Measurements from ENCODE around the gene KIF16B. TPM values are rescaled to one million over a fixed set of nuclear protein-coding genes. Genes with fewer than 3 reads are reported as not detected.
"Not testable (repeated sequence)": the region's sequence is repeated elsewhere in the genome, so short reads cannot be mapped to it uniquely, and the experiment has no call there.

Gene KIF16B
- total RNA-seq, 1 donor from 2014 or later: 14.2 TPM

GRCh38 chr20:16267526-16267925, 305.7 kb downstream of the KIF16B start:
- TF ChIP-seq, protein P1, sequence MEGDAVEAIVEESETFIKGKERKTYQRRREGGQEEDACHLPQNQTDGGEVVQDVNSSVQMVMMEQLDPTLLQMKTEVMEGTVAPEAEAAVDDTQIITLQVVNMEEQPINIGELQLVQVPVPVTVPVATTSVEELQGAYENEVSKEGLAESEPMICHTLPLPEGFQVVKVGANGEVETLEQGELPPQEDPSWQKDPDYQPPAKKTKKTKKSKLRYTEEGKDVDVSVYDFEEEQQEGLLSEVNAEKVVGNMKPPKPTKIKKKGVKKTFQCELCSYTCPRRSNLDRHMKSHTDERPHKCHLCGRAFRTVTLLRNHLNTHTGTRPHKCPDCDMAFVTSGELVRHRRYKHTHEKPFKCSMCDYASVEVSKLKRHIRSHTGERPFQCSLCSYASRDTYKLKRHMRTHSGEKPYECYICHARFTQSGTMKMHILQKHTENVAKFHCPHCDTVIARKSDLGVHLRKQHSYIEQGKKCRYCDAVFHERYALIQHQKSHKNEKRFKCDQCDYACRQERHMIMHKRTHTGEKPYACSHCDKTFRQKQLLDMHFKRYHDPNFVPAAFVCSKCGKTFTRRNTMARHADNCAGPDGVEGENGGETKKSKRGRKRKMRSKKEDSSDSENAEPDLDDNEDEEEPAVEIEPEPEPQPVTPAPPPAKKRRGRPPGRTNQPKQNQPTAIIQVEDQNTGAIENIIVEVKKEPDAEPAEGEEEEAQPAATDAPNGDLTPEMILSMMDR (conservative IDR thresholded peaks at IDR 0.05; ENCODE audit: low read depth, low read length): no peak
- no peak overlapping the region for H3K4me3 ChIP-seq (ENCODE audit: low read depth, low read length)
- no peak for DNase-seq (ENCODE audit: low read depth)

GRCh38 chr20:16265334-16265733, 307.9 kb downstream of the KIF16B start:
- TF ChIP-seq, protein P1 (conservative IDR thresholded peaks at IDR 0.05; ENCODE audit: low read depth, low read length): no peak
- H3K4me3 ChIP-seq (ENCODE audit: low read depth, low read length): no peak overlapping the region
- DNase-seq (ENCODE audit: low read depth): no peak

GRCh38 chr20:16263582-16263981, 309.7 kb downstream of the KIF16B start:
- no peak for DNase-seq (ENCODE audit: low read depth)
- TF ChIP-seq, protein P1 (conservative IDR thresholded peaks at IDR 0.05; ENCODE audit: low read depth, low read length): no peak
- no peak overlapping the region for H3K4me3 ChIP-seq (ENCODE audit: low read depth, low read length)

DNA sequence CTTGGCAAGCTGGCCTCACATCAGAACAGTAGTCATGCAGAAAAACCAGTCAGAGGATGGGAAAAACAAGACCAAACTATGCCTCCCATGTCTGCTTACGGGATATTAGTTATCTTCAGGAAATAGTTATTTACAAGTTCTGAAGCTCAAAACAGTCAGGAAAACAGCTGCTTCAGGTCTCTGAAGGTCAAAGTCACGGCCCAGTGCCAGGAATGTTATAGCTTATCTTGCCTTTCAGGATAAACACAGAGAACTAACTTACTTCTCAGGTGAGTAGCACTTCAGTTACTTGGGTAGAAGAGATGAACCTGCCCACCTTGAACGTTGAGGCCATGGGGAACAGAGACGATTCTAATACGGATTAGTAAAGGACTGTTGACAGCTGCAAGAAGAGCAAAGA, 310.7 kb downstream of the KIF16B start:
- DNase-seq (ENCODE audit: low read depth): no peak
- no peak overlapping the region for H3K4me3 ChIP-seq (ENCODE audit: low read depth, low read length)
- TF ChIP-seq, protein P1 (conservative IDR thresholded peaks at IDR 0.05; ENCODE audit: low read depth, low read length): no peak

- no peak overlapping the region for H3K4me3 ChIP-seq (ENCODE audit: low read depth, low read length)
- TF ChIP-seq, protein P1 (conservative IDR thresholded peaks at IDR 0.05; ENCODE audit: low read depth, low read length): no peak
- DNase-seq (ENCODE audit: low read depth): no peak
Measured at GRCh38 chr20:16261733-16262273, 311.4 kb downstream of the KIF16B start.

GRCh38 chr20:16260911-16261310, 312.3 kb downstream of the KIF16B start:
- DNase-seq (ENCODE audit: low read depth): no peak
- TF ChIP-seq, protein P1 (conservative IDR thresholded peaks at IDR 0.05; ENCODE audit: low read depth, low read length): no peak
- H3K4me3 ChIP-seq (ENCODE audit: low read depth, low read length): no peak overlapping the region

- DNase-seq (ENCODE audit: low read depth); H3K4me3 ChIP-seq (ENCODE audit: low read depth, low read length): not testable (repeated sequence)
Measured at GRCh38 chr20:16260133-16260532, 313.1 kb downstream of the KIF16B start.

All from epithelial cell of proximal tubule (primary cell).